AG04450 (cell line): ENCODE data around the gene UGT1A5. TPM values are rescaled to one million over a fixed set of nuclear protein-coding genes. Genes with fewer than 3 reads are reported as not detected.

Experiments used
- CTCF ChIA-PET: fragments of 300-600, 350-600 bp; formaldehyde crosslinking; extraction: SDS; loops from one replicate; lab custom pipeline; 2022; ENCODE audit warnings: antibody characterized with exemption, inconsistent platforms; lab: Charles Lee
- POLR2A ChIA-PET: fragments of 350-600 bp; formaldehyde crosslinking; extraction: SDS; loops from one replicate; lab custom pipeline; 2021; ENCODE audit warnings: antibody characterized with exemption, inconsistent platforms; lab: Yijun Ruan, JAX
- DNase-seq: peaks from one replicate; pipeline ENCODE4 v3.0.0-alpha.2; 2011; ENCODE audit warnings: low read depth, low spot score
- H3K27ac ChIP-seq: one replicate; pipeline ENCODE4 v1.5.1; 2012; ENCODE audit warnings: low read depth, low read length, control low read depth
- H3K27me3 ChIP-seq: one replicate; pipeline ENCODE4 v1.6.0; 2012; ENCODE audit warnings: low read length; ENCODE audit not compliant: control insufficient read depth, insufficient read depth
- H3K4me3 ChIP-seq: 2 replicates; pipeline ENCODE4 v1.5.1; 2011; ENCODE audit warnings: mild to moderate bottlenecking, low read depth, low read length, control low read depth
- H3K9me3 ChIP-seq: 2 replicates; pipeline ENCODE4 v1.5.1; 2012; ENCODE audit warnings: low read length; ENCODE audit not compliant: control insufficient read depth, insufficient read depth
- polyA plus RNA-seq: library from polyadenylated mRNA; depleted of rRNA; stranded (reverse); fragments of >200 nt; gene quantifications from 2 replicates; pipeline ENCODE4 v1.2.3, GENCODE V29; 2011
- TF ChIP-seq, protein P1 (sequence below): IDR thresholded peaks from 2 replicates; pipeline ENCODE4 v1.5.1; 2011; ENCODE audit warnings: low read depth, low read length, control low read depth, inconsistent platforms

The UGT1A5 gene
- polyA plus RNA-seq, 1 experiment, result not detected

- TF ChIP-seq, protein P1, sequence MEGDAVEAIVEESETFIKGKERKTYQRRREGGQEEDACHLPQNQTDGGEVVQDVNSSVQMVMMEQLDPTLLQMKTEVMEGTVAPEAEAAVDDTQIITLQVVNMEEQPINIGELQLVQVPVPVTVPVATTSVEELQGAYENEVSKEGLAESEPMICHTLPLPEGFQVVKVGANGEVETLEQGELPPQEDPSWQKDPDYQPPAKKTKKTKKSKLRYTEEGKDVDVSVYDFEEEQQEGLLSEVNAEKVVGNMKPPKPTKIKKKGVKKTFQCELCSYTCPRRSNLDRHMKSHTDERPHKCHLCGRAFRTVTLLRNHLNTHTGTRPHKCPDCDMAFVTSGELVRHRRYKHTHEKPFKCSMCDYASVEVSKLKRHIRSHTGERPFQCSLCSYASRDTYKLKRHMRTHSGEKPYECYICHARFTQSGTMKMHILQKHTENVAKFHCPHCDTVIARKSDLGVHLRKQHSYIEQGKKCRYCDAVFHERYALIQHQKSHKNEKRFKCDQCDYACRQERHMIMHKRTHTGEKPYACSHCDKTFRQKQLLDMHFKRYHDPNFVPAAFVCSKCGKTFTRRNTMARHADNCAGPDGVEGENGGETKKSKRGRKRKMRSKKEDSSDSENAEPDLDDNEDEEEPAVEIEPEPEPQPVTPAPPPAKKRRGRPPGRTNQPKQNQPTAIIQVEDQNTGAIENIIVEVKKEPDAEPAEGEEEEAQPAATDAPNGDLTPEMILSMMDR, result no peak
- Histone ChIP-seq H3K27me3 (peaks cover 6% of the 10 kb centered on the region), H3K4me3 (no peak overlapping the region), H3K9me3 (peaks cover 5% of the 10 kb centered on the region; the same call in 1 of the 2 replicates), H3K27ac (no peak overlapping the region)
- CTCF ChIA-PET, result no interaction called here
- POLR2A ChIA-PET, result no interaction called here
- no peak for DNase-seq
Observed at GRCh38 chr2:233803292-233803911, 90.7 kb downstream of the UGT1A5 start.

DNA sequence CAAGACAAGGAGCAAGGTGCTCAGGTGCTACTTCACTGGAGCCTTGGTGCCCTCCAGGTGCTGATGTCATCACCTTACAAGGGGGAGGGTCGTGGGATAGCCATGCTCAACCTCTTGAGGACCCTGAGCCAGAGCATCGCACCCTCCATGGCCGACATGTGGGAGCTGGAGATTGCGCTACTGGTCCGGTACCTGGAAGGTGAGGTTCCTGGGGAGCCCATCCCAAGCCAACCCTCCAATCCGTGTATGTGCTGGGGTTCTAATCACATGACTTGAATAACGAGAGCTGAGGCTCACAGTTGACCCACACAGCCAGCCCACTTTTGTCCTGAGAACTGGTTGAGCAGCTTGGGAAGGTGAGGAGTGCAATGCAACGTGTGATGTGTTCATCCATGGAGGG, 91.3 kb downstream of the UGT1A5 start:
- peaks cover 7% of the 10 kb centered on the region for H3K27me3 ChIP-seq
- DNase-seq, result no peak
- H3K4me3 ChIP-seq, result no peak overlapping the region
- TF ChIP-seq, protein P1, result no peak
- ChIA-PET CTCF (no interaction called here), POLR2A (no interaction called here)
- no peak overlapping the region for H3K27ac ChIP-seq
- H3K9me3 ChIP-seq, result peaks cover 5% of the 10 kb centered on the region; the same call in 1 of the 2 replicates

DNA sequence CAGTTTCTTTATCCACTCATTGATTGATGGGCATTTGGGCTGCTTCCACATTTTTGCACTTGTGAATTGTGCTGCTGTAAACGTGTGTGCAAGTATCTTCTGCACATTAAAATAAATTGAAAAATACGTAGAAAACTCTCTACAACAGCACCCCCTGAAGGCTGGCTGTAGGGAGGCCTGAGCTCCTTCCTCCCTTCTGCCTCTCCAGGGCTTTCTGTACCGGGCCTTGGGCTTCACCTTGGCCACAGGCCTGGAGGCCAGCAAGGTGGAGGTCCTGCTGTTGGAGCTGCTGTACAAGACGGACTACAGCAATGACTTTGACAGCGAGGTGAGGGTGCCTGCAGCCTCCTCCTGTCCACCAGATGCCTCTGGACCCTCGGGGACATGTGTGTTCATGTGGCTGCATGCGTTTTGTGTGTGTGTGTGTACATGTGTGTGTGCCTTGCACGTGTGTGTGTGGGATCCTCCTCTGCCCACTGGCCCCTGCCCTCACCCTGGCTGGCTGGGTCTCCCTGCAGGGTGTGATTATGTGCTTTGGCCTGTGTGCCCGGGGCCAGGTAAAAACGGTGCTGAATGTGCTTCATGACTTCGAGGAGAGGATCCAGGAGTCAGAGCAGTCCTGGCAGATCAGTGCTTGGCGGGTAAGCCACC, 94.6 kb downstream of the UGT1A5 start:
- POLR2A ChIA-PET, result no interaction called here

DNA sequence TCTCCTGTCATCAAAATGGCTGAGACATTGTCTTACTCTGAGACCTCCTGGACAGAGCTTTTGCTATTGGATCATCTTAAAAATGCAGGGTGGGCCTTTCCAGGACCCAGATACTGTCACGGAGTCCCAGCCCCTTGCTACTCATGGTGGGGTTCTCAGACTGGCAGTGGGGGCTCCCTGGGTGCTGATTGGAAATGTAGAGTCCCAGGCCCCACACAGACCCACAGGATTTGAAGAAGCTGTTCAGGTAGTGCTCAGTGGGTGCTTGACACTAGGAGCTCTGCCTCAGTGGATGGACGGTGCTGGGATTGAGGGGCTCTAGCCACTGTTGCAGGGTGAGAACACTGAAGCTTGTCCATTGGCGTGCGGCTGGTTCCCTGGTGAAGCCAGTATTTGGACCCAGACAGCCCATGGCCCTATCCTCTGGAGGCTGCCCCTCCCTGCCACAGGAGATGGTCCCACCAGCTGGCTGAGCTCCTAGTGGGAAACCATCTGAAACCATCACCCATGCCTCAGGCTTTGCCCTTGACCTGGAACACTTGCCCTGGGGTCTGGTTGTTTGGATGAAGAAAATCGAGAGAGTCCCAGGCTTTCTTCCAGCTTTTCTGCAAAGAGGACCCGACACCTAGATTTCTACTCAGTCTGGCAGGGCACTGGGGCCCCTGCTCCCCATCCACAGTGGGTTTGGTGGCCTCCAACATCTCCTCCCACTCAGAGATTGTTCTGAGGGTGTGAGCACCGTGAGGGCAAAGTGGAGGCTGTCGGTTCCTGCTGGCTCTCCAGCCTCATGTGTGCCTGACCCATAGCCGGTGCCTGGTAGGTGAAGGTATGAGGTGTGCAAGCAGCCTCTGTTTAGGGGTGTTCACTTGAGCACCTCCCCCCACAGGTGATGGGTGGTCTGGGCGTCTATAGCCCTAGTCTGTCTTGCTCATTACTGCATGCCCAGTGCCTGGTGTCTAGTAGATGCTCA, 95.5 kb downstream of the UGT1A5 start:
- ChIA-PET CTCF (no interaction called here), POLR2A (no interaction called here)
- no peak for DNase-seq

More for the DNA sequence above, 94.6 kb downstream of the UGT1A5 start:
- Histone ChIP-seq H3K9me3 (peaks cover 5% of the 10 kb centered on the region; the same call in 1 of the 2 replicates), H3K4me3 (no peak overlapping the region), H3K27ac (no peak overlapping the region), H3K27me3 (peaks cover 13% of the 10 kb centered on the region)
- no peak for DNase-seq
- TF ChIP-seq, protein P1, result no peak
- CTCF ChIA-PET, result no interaction called here

More for the DNA sequence above, 95.5 kb downstream of the UGT1A5 start:
- TF ChIP-seq, protein P1, result no peak
- H3K27ac ChIP-seq, result no peak overlapping the region
- H3K4me3 ChIP-seq, result no peak overlapping the region
- peaks cover 5% of the 10 kb centered on the region; the same call in 1 of the 2 replicates for H3K9me3 ChIP-seq
- H3K27me3 ChIP-seq, result peaks cover 13% of the 10 kb centered on the region
